ENCODE data around the gene CACNA1E. TPM values are rescaled to one million over a fixed set of nuclear protein-coding genes. Genes with fewer than 3 reads are reported as not detected.

CACNA1E gene
- total RNA-seq, 1 experiment from 2014 or later, result 0.46 TPM

- no peaks in the 10 kb centered on the region for H3K36me3 Mint-ChIP-seq (ENCODE audit: insufficient read depth in 1 of 3, low read depth in 3 of 3)
- peaks cover 0 to 2% of the 10 kb centered on the region in 2 experiments; a peak in 1 of 4 replicates for H3K4me1 Mint-ChIP-seq
- Histone ChIP-seq H2BK15ac (ENCODE audit: low read depth, low read length) (no peak overlapping the region), H3T11ph (ENCODE audit: low read length) (no peak overlapping the region), H4K8ac (replicated peaks; ENCODE audit: insufficient read length, low read depth, low read length) (no peak overlapping the region), H3K23ac (ENCODE audit: insufficient read length, low read depth, low read length) (no peak overlapping the region), H2BK20ac (ENCODE audit: low read depth, low read length, poor library complexity, severe bottlenecking) (no peak overlapping the region), H3K56ac (ENCODE audit: insufficient read length, low read depth, low read length) (no peak overlapping the region), H2AFZ (ENCODE audit: low read length) (no peak overlapping the region), H2BK5ac (ENCODE audit: insufficient read length, low read length) (no peak overlapping the region), H3K4me2 (ENCODE audit: insufficient read depth, insufficient read length, low read length) (no peak overlapping the region), H3K4me1 (ENCODE audit: insufficient read depth, low read length) (no peaks in the 10 kb centered on the region), H4K20me1 (ENCODE audit: control insufficient read depth, insufficient read depth, insufficient read length) (no peaks in the 10 kb centered on the region), H2AK5ac (ENCODE audit: insufficient read length, low read length) (no peak overlapping the region), H2BK12ac (ENCODE audit: insufficient read length, low read depth, low read length) (no peak overlapping the region), H3K14ac (ENCODE audit: insufficient read depth, low read length) (no peak overlapping the region), H3K23me2 (ENCODE audit: insufficient read length, low read depth, low read length, poor library complexity, severe bottlenecking) (no peaks in the 10 kb centered on the region), H2BK120ac (ENCODE audit: low read depth, low read length, poor library complexity, severe bottlenecking) (no peak overlapping the region), H3K9me3 (ENCODE audit: control insufficient read depth, low read depth, low read length) (no peaks in the 10 kb centered on the region), H3K79me1 (ENCODE audit: insufficient read depth, low read depth, low read length, poor library complexity, severe bottlenecking) (no peaks in the 10 kb centered on the region), H3K27me3 (ENCODE audit: insufficient read depth, low read length) (no peaks in the 10 kb centered on the region), H4K5ac (ENCODE audit: insufficient read length, low read depth, low read length) (no peak overlapping the region), H3K79me2 (ENCODE audit: insufficient read depth, low read length) (no peaks in the 10 kb centered on the region), H3K18ac (ENCODE audit: insufficient read length, low read depth, low read length) (no peak overlapping the region), H3K9ac (ENCODE audit: extremely low read depth, insufficient read length, low read length) (no peak overlapping the region), H4K91ac (ENCODE audit: insufficient read length, low read depth, low read length) (no peak overlapping the region), H3K4ac (ENCODE audit: low read depth, low read length) (no peak overlapping the region), H3K27ac (ENCODE audit: insufficient read length, low read depth, low read length) (no peak overlapping the region)
- WGBS (ENCODE audit: extremely low coverage, insufficient read length, low lambda C conversion rate), result no CpG with 5 or more reads among the region's 7 CpGs
- no peaks in the 10 kb centered on the region for H3K9me3 Mint-ChIP-seq
- DNase-seq, result no peak
- H3K27ac Mint-ChIP-seq, result no peak overlapping the region
- no peak for TF ChIP-seq CTCF (conservative IDR thresholded peaks at IDR 0.05)
- no peak overlapping the region for H3K4me3 Mint-ChIP-seq
- H3K27me3 Mint-ChIP-seq (ENCODE audit: low read depth), result peaks cover 8% of the 10 kb centered on the region
Measured at GRCh38 chr1:181812208-181812607, 328.9 kb downstream of the CACNA1E start.
